Astrocyte (in vitro differentiated cells and primary cell): Measurements from ENCODE around the gene RNASE13. TPM values are rescaled to one million over a fixed set of nuclear protein-coding genes. Genes with fewer than 3 reads are reported as not detected.

Experiments used
- DNase-seq: peaks from one replicate; pipeline ENCODE4 v3.0.0-alpha.2; 2010; ENCODE audit warnings: low read depth
- FAIRE-seq: peaks from 2 replicates; lab custom pipeline; 2011; peaks lifted over from hg19 to GRCh38; lab: Jason Lieb, UNC
- H2AFZ ChIP-seq: 2 replicates; pipeline ENCODE4 v1.6.0; 2012; ENCODE audit warnings: low read depth, low read length, inconsistent platforms
- H3K27ac ChIP-seq: 2 replicates; pipeline ENCODE4 v1.5.1; 2011; ENCODE audit warnings: low read depth, low read length, inconsistent platforms
- H3K27me3 ChIP-seq: 2 replicates; pipeline ENCODE4 v1.6.0; 2011; ENCODE audit warnings: low read length, inconsistent platforms; ENCODE audit not compliant: insufficient read depth
- H3K36me3 ChIP-seq: 2 replicates; pipeline ENCODE4 v1.5.1; 2011; ENCODE audit warnings: low read length, inconsistent platforms; ENCODE audit not compliant: insufficient read depth
- H3K4me1 ChIP-seq: 2 replicates; pipeline ENCODE4 v1.5.1; 2011; ENCODE audit warnings: low read length, inconsistent platforms; ENCODE audit not compliant: insufficient read depth
- H3K4me2 ChIP-seq: 2 replicates; pipeline ENCODE4 v1.6.0; 2012; ENCODE audit warnings: low read length, inconsistent platforms
- H3K4me3 ChIP-seq: 2 replicates; pipeline ENCODE4 v1.5.1; 2011; ENCODE audit warnings: low read depth, mild to moderate bottlenecking, low read length, inconsistent platforms; ENCODE audit not compliant: insufficient read depth
- H3K79me2 ChIP-seq: 2 replicates; pipeline ENCODE4 v1.6.0; 2012; ENCODE audit warnings: mild to moderate bottlenecking, low read length, inconsistent platforms; ENCODE audit not compliant: insufficient read depth
- H3K9ac ChIP-seq: 2 replicates; pipeline ENCODE4 v1.6.0; 2012; ENCODE audit warnings: mild to moderate bottlenecking, low read length, inconsistent platforms
- H3K9me3 ChIP-seq: 2 replicates; pipeline ENCODE4 v1.5.1; 2012; ENCODE audit warnings: low read depth, mild to moderate bottlenecking, low read length, inconsistent platforms; ENCODE audit not compliant: insufficient read depth
- H4K20me1 ChIP-seq: 2 replicates; pipeline ENCODE4 v1.6.0; 2012; ENCODE audit warnings: low read length, inconsistent platforms; ENCODE audit not compliant: insufficient read depth
- H3K27ac Mint-ChIP-seq: one replicate; pipeline ENCODE4 v1.8.0; 2021; ENCODE audit warnings: mild to moderate bottlenecking, mixed read lengths; ENCODE audit not compliant: unreplicated experiment
- H3K27me3 Mint-ChIP-seq: one replicate; pipeline ENCODE4 v1.8.0; 2021; ENCODE audit warnings: low read depth, mixed read lengths; ENCODE audit not compliant: unreplicated experiment
- H3K36me3 Mint-ChIP-seq: one replicate; pipeline ENCODE4 v1.8.0; 2021; ENCODE audit warnings: low read depth, mixed read lengths; ENCODE audit not compliant: unreplicated experiment
- H3K4me1 Mint-ChIP-seq: one replicate; pipeline ENCODE4 v1.8.0; 2021; ENCODE audit warnings: low read depth, mixed read lengths; ENCODE audit not compliant: unreplicated experiment
- H3K4me3 Mint-ChIP-seq: one replicate; pipeline ENCODE4 v1.8.0; 2021; ENCODE audit warnings: mild to moderate bottlenecking, moderate library complexity, mixed read lengths; ENCODE audit not compliant: unreplicated experiment
- H3K9me3 Mint-ChIP-seq: one replicate; pipeline ENCODE4 v1.8.0; 2021; ENCODE audit warnings: mild to moderate bottlenecking, mixed read lengths; ENCODE audit not compliant: unreplicated experiment
- EZH2 ChIP-seq: IDR thresholded peaks from 2 replicates; pipeline ENCODE4 v1.6.1; 2012; ENCODE audit warnings: mild to moderate bottlenecking, low read length, inconsistent platforms; ENCODE audit not compliant: insufficient read depth
- total RNA-seq: library from RNA; stranded (reverse); gene quantifications from 2 replicates; pipeline ENCODE4 v1.2.1, GENCODE V29; 2021
- TF ChIP-seq, protein P1 (sequence below): IDR thresholded peaks from 2 replicates; pipeline ENCODE4 v1.5.1; 2011; ENCODE audit warnings: low read depth, mild to moderate bottlenecking, inconsistent platforms, low read length, moderate library complexity; ENCODE audit not compliant: insufficient read depth

Gene RNASE13
- total RNA-seq, 1 donor from 2014 or later, result not detected

DNA sequence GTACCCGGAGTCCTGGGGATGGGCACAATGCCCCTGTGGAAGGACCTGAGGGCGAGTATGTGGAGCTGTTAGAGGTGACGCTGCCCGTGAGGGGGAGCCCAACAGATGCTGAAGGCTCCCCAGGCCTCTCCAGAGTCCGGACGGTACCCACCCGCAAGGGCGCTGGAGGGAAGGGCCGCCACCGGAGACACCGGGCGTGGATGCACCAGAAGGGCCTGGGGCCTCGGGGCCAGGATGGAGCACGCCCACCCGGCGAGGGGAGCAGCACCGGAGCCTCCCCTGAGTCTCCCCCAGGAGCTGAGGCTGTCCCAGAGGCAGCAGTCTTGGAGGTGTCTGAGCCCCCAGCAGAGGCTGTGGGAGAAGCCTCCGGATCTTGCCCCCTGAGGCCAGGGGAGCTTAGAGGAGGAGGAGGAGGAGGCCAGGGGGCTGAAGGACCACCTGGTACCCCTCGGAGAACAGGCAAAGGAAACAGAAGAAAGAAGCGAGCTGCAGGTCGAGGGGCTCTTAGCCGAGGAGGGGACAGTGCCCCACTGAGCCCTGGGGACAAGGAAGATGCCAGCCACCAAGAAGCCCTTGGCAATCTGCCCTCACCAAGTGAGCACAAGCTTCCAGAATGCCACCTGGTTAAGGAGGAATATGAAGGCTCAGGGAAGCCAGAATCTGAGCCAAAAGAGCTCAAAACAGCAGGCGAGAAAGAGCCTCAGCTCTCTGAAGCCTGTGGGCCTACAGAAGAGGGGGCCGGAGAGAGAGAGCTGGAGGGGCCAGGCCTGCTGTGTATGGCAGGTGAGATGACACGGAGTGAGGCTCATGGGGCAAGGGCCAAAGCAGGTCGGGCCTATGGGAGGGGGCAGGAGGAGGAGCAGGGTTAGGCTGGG, 40.0 kb upstream of the RNASE13 start:
- TF ChIP-seq, protein P1, sequence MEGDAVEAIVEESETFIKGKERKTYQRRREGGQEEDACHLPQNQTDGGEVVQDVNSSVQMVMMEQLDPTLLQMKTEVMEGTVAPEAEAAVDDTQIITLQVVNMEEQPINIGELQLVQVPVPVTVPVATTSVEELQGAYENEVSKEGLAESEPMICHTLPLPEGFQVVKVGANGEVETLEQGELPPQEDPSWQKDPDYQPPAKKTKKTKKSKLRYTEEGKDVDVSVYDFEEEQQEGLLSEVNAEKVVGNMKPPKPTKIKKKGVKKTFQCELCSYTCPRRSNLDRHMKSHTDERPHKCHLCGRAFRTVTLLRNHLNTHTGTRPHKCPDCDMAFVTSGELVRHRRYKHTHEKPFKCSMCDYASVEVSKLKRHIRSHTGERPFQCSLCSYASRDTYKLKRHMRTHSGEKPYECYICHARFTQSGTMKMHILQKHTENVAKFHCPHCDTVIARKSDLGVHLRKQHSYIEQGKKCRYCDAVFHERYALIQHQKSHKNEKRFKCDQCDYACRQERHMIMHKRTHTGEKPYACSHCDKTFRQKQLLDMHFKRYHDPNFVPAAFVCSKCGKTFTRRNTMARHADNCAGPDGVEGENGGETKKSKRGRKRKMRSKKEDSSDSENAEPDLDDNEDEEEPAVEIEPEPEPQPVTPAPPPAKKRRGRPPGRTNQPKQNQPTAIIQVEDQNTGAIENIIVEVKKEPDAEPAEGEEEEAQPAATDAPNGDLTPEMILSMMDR, result no peak
- TF ChIP-seq EZH2, result no peak
- Mint-ChIP-seq H3K27ac (no peak overlapping the region), H3K4me3 (no peak overlapping the region), H3K9me3 (no peaks in the 10 kb centered on the region), H3K36me3 (peaks cover 22% of the 10 kb centered on the region), H3K4me1 (peaks cover 17% of the 10 kb centered on the region), H3K27me3 (no peaks in the 10 kb centered on the region)
- H3K9ac ChIP-seq, result no peak overlapping the region
- H3K79me2 ChIP-seq, result peaks cover 49% of the 10 kb centered on the region
- H3K27ac ChIP-seq, result no peak overlapping the region
- no peak overlapping the region for H3K4me3 ChIP-seq
- DNase-seq, result no peak
- peaks cover 68% of the 10 kb centered on the region for H4K20me1 ChIP-seq
- peaks cover 21% of the 10 kb centered on the region for H3K4me1 ChIP-seq
- no peak for FAIRE-seq
- H3K4me2 ChIP-seq, result no peak overlapping the region
- peaks cover 53% of the 10 kb centered on the region for H3K36me3 ChIP-seq
- H3K9me3 ChIP-seq, result no peaks in the 10 kb centered on the region
- no peak overlapping the region for H2AFZ ChIP-seq
- no peaks in the 10 kb centered on the region for H3K27me3 ChIP-seq

DNA sequence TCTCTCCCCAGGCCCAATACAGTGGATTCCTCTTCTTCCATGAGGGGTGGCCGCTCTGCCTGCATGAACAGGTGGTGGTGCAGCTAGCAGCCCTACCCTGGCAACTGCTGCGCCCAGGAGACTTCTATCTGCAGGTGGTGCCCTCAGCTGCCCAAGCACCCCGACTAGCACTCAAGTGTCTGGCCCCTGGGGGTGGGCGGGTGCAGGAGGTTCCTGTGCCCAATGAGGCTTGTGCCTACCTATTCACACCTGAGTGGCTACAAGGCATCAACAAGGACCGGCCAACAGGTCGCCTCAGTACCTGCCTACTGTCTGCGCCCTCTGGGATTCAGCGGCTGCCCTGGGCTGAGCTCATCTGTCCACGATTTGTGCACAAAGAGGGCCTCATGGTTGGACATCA, 39.3 kb upstream of the RNASE13 start:
- H3K4me1 Mint-ChIP-seq, result peaks cover 17% of the 10 kb centered on the region
- H3K27me3 Mint-ChIP-seq, result no peaks in the 10 kb centered on the region
- Histone ChIP-seq H2AFZ (no peak overlapping the region), H3K4me3 (no peak overlapping the region), H4K20me1 (peaks cover 67% of the 10 kb centered on the region), H3K27ac (no peak overlapping the region), H3K27me3 (no peaks in the 10 kb centered on the region), H3K9me3 (no peaks in the 10 kb centered on the region), H3K4me2 (no peak overlapping the region), H3K9ac (no peak overlapping the region), H3K79me2 (peaks cover 49% of the 10 kb centered on the region), H3K36me3 (peaks cover 46% of the 10 kb centered on the region), H3K4me1 (peaks cover 28% of the 10 kb centered on the region)
- DNase-seq (no peak), FAIRE-seq (no peak)
- peaks cover 21% of the 10 kb centered on the region for H3K36me3 Mint-ChIP-seq
- no peaks in the 10 kb centered on the region for H3K9me3 Mint-ChIP-seq
- H3K4me3 Mint-ChIP-seq, result no peak overlapping the region
- TF ChIP-seq, protein P1, result no peak
- TF ChIP-seq EZH2, result no peak
- no peak overlapping the region for H3K27ac Mint-ChIP-seq
